Panc1 (cell line): ENCODE results near the gene KLHDC3. TPM values are rescaled to one million over a fixed set of nuclear protein-coding genes. Genes with fewer than 3 reads are reported as not detected.

ENCODE experiments used
- ATAC-seq: fragments of 200-7000 bp; cut with Tn5 transposase; 2 replicates; pipeline ENCODE4 v1.9.1; 2020; ENCODE audit warnings: mild to moderate bottlenecking, moderate library complexity
- BruUV-seq: library from RNA; stranded (reverse); fragments of 400-500 nt; replicated peaks from 2 replicates; lab custom pipeline; 2021; lab: Mats Ljungman, UMichigan
- CTCF ChIA-PET: fragments of 300-600 bp; sonication (Branson Sonifier 250); formaldehyde crosslinking; loops from one replicate; lab custom pipeline; 2022; ENCODE audit warnings: antibody characterized with exemption; lab: Charles Lee
- POLR2A ChIA-PET: fragments of 300-600 bp; sonication (Branson Sonifier 250); formaldehyde crosslinking; loops from one replicate; lab custom pipeline; 2022; ENCODE audit warnings: antibody characterized with exemption; lab: Charles Lee
- DNase-seq: peaks from one replicate; pipeline ENCODE4 v3.0.0-alpha.2; 2010; ENCODE audit warnings: low read depth, low spot score
- H3K27ac ChIP-seq: 2 replicates; pipeline ENCODE4 v1.5.1; 2011; ENCODE audit warnings: mild to moderate bottlenecking, low read length, inconsistent platforms
- H3K27me3 ChIP-seq: fragments of 200-500 bp; sonication (Bioruptor generic); 2 replicates; pipeline ENCODE4 v1.6.0; 2014; ENCODE audit warnings: low read length, inconsistent platforms; ENCODE audit not compliant: control insufficient read depth, insufficient read depth
- H3K36me3 ChIP-seq: fragments of 200-500 bp; sonication (Bioruptor generic); 2 replicates; pipeline ENCODE4 v1.5.1; 2014; ENCODE audit warnings: inconsistent platforms, mild to moderate bottlenecking, low read length, moderate library complexity; ENCODE audit not compliant: control insufficient read depth, insufficient read depth
- H3K4me1 ChIP-seq: 2 replicates; pipeline ENCODE4 v1.5.1; 2011; ENCODE audit warnings: inconsistent platforms, mild to moderate bottlenecking, low read length, moderate library complexity; ENCODE audit not compliant: control insufficient read depth, insufficient read depth
- H3K4me3 ChIP-seq, 2 experiments: 2 replicates each; pipeline ENCODE4 v1.5.1; 2011 to 2012; ENCODE audit warnings: low read depth in 2 of 2, low read length in 2 of 2, mild to moderate bottlenecking in 2 of 2, inconsistent platforms in 1 of 2, moderate library complexity in 1 of 2
- H3K9me3 ChIP-seq: fragments of 200-500 bp; sonication (Bioruptor generic); 2 replicates; pipeline ENCODE4 v1.5.1; 2014; ENCODE audit warnings: low read depth, mild to moderate bottlenecking, inconsistent platforms, low read length, moderate library complexity; ENCODE audit not compliant: control insufficient read depth, insufficient read depth
- POLR2AphosphoS5 ChIP-seq: IDR thresholded peaks from 2 replicates; pipeline ENCODE4 v1.6.1; 2012; ENCODE audit warnings: mild to moderate bottlenecking, low read depth, low read length, moderate library complexity
- SIN3A ChIP-seq: IDR thresholded peaks from 2 replicates; pipeline ENCODE4 v1.6.1; 2012; ENCODE audit warnings: low read depth, mild to moderate bottlenecking, low read length, moderate library complexity, borderline replicate concordance; ENCODE audit not compliant: insufficient read depth
- TCF7L2 ChIP-seq: IDR thresholded peaks from 2 replicates; pipeline ENCODE4 v1.6.1; 2011; ENCODE audit warnings: mild to moderate bottlenecking, low read depth, low read length, inconsistent platforms
- in situ Hi-C: cut with HindIII; loops from 2 replicates; pipeline ENCODE4 v1.10.0; 2016; ENCODE audit warnings: low sequenced_read_pairs, low pct_unique_long_range_greater_than_20kb
- intact Hi-C: fragments of 100-400 bp; cut with micrococcal nuclease; formaldehyde crosslinking; loops from one replicate; pipeline ENCODE4 v1.10.0; 2022; ENCODE audit not compliant: unreplicated experiment
- total RNA-seq: library from RNA; stranded (reverse); gene quantifications from one replicate; pipeline ENCODE4 v1.2.1, GENCODE V29; 2021; ENCODE audit not compliant: unreplicated experiment
- TF ChIP-seq, protein P1 (sequence below): fragments of 450-650 bp; IDR thresholded peaks from 2 replicates; pipeline ENCODE4 v1.5.1; 2017; ENCODE audit warnings: mild to moderate bottlenecking
- TF ChIP-seq, protein P2 (sequence below), 2 experiments: IDR thresholded peaks; 2 replicates each; pipeline ENCODE4 v1.6.1; 2011 to 2012; ENCODE audit warnings: low read depth in 2 of 2, control low read depth in 1 of 2, low read length in 1 of 2, mild to moderate bottlenecking in 1 of 2, moderate library complexity in 1 of 2; ENCODE audit not compliant: insufficient read depth in 1 of 2

KLHDC3 gene
- total RNA-seq, 1 experiment from 2014 or later, result 60.9 TPM

GRCh38 chr6:42971746-42972327 is 42.2 kb upstream of the KLHDC3 start:
- Histone ChIP-seq H3K4me1 (peaks cover 7% of the 10 kb centered on the region), H3K27me3 (no peaks in the 10 kb centered on the region), H3K9me3 (no peaks in the 10 kb centered on the region), H3K36me3 (no peaks in the 10 kb centered on the region), H3K4me3 (no peak overlapping the region), H3K27ac (no peak overlapping the region)
- intact Hi-C loops (no loop called here), in situ Hi-C loops (no loop called here)
- BruUV-seq, result no TSS peak
- ChIA-PET POLR2A (interaction anchor here (0.7 kb wide), 1 partner anchor 481 kb away, joined by 6 read pairs; no protein-coding TSS in a partner anchor), CTCF (no interaction called here)
- TF ChIP-seq SIN3A (no peak), TCF7L2 (no peak), POLR2AphosphoS5 (no peak)
- TF ChIP-seq, protein P1, sequence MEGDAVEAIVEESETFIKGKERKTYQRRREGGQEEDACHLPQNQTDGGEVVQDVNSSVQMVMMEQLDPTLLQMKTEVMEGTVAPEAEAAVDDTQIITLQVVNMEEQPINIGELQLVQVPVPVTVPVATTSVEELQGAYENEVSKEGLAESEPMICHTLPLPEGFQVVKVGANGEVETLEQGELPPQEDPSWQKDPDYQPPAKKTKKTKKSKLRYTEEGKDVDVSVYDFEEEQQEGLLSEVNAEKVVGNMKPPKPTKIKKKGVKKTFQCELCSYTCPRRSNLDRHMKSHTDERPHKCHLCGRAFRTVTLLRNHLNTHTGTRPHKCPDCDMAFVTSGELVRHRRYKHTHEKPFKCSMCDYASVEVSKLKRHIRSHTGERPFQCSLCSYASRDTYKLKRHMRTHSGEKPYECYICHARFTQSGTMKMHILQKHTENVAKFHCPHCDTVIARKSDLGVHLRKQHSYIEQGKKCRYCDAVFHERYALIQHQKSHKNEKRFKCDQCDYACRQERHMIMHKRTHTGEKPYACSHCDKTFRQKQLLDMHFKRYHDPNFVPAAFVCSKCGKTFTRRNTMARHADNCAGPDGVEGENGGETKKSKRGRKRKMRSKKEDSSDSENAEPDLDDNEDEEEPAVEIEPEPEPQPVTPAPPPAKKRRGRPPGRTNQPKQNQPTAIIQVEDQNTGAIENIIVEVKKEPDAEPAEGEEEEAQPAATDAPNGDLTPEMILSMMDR, result no peak
- TF ChIP-seq, protein P2, sequence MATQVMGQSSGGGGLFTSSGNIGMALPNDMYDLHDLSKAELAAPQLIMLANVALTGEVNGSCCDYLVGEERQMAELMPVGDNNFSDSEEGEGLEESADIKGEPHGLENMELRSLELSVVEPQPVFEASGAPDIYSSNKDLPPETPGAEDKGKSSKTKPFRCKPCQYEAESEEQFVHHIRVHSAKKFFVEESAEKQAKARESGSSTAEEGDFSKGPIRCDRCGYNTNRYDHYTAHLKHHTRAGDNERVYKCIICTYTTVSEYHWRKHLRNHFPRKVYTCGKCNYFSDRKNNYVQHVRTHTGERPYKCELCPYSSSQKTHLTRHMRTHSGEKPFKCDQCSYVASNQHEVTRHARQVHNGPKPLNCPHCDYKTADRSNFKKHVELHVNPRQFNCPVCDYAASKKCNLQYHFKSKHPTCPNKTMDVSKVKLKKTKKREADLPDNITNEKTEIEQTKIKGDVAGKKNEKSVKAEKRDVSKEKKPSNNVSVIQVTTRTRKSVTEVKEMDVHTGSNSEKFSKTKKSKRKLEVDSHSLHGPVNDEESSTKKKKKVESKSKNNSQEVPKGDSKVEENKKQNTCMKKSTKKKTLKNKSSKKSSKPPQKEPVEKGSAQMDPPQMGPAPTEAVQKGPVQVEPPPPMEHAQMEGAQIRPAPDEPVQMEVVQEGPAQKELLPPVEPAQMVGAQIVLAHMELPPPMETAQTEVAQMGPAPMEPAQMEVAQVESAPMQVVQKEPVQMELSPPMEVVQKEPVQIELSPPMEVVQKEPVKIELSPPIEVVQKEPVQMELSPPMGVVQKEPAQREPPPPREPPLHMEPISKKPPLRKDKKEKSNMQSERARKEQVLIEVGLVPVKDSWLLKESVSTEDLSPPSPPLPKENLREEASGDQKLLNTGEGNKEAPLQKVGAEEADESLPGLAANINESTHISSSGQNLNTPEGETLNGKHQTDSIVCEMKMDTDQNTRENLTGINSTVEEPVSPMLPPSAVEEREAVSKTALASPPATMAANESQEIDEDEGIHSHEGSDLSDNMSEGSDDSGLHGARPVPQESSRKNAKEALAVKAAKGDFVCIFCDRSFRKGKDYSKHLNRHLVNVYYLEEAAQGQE (IDR thresholded peaks at IDR 0.05; ENCODE audit: insufficient read depth in 1 of 2, low read depth in 2 of 2, low read length in 1 of 2), result no peak
- DNase-seq, result no peak
- no peak for ATAC-seq

DNA sequence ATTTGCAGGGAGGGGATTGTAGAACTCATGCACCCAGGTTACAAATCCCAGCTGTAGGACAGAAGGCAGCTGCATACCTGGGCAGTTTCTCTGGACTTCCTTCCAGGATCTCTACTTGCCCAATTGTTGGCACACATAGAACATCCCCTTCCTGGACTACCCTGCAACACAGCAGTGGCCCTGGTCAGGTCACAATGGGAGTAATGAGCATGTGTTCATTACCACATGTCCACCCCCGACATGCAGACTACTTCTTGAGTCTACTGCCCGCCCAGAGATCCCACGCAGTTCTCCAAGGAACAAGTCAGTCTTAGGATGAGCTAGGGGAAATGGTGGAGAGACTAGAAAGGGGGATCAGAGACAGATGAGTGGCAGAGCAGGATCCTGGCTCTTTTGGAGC is 40.1 kb upstream of the KLHDC3 start:
- no peak for ATAC-seq
- H3K4me1 ChIP-seq, result peaks cover 15% of the 10 kb centered on the region
- no peaks in the 10 kb centered on the region for H3K36me3 ChIP-seq
- no TSS peak for BruUV-seq
- TF ChIP-seq POLR2AphosphoS5 (no peak), SIN3A (no peak), TCF7L2 (no peak)
- TF ChIP-seq, protein P1, result no peak
- TF ChIP-seq, protein P2 (IDR thresholded peaks at IDR 0.05; ENCODE audit: insufficient read depth in 1 of 2, low read depth in 2 of 2, low read length in 1 of 2), result no peak
- H3K9me3 ChIP-seq, result no peaks in the 10 kb centered on the region
- in situ Hi-C loops, result no loop called here
- H3K27me3 ChIP-seq, result no peaks in the 10 kb centered on the region
- intact Hi-C loops, result no loop called here
- no peak overlapping the region for H3K27ac ChIP-seq
- no peak for DNase-seq
- H3K4me3 ChIP-seq, result no peak overlapping the region
- ChIA-PET POLR2A (no interaction called here), CTCF (no interaction called here)
